ENCODE data around the gene CDR2.

DNA sequence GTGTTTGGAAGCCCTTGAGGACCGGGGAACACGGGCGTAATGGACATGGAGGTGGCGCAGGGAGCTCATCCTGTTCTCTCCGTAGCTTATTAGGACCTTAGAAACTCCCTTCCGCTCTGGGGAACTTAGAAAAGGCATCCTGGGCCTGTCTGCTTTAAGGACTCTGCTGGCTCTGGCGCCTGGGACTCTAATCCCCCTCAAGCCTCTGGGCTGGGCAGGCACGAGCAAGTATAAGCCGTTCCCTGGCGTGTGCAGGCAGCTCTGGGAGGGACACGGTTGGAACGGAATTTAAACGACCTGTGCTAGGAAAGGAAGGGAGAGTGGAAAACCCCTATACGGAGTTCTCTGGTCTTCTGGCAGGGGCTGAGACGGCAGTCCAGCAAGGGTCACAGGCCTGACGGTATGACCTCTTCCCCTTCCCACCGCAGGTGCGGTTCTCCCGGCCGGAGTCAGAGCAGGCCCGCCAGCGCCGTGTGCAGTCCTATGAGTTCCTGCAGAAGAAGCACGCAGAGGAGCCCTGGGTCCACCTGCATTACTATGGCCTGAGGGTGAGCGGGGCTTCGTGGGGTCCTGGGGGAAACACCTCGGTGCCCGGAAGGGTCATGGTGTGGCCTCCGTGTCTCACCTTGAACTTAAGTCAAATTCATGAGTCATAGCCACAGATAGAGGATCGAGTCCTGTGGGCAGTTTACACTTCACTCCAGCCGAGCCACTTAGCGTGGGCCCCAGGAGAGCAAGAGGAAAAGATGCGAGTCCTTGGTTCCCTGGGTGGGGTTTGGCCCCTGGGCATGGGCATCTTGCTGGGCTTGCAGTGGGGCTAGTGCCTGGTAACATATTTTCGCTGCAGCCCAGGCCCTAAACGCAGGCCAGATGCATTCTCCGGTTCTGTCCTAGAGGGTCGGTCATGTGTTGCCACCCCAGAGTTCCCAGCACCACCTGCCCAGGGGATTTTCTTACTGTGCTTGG lies 59.5 kb downstream of the CDR2 start:
- no peak for TF ChIP-seq EZH2 (IDR thresholded peaks at IDR 0.05; ENCODE audit: insufficient read depth, low read length)
- TF ChIP-seq, protein P1, sequence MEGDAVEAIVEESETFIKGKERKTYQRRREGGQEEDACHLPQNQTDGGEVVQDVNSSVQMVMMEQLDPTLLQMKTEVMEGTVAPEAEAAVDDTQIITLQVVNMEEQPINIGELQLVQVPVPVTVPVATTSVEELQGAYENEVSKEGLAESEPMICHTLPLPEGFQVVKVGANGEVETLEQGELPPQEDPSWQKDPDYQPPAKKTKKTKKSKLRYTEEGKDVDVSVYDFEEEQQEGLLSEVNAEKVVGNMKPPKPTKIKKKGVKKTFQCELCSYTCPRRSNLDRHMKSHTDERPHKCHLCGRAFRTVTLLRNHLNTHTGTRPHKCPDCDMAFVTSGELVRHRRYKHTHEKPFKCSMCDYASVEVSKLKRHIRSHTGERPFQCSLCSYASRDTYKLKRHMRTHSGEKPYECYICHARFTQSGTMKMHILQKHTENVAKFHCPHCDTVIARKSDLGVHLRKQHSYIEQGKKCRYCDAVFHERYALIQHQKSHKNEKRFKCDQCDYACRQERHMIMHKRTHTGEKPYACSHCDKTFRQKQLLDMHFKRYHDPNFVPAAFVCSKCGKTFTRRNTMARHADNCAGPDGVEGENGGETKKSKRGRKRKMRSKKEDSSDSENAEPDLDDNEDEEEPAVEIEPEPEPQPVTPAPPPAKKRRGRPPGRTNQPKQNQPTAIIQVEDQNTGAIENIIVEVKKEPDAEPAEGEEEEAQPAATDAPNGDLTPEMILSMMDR (IDR thresholded peaks at IDR 0.05; ENCODE audit: insufficient read depth, low read depth, low read length) = no peak

Measured in astrocyte (in vitro differentiated cells and primary cell).